ENCODE measurements around the gene ITGAL.
"Not testable (repeated sequence)": the region's sequence is repeated elsewhere in the genome, so short reads cannot be mapped to it uniquely, and the experiment has no call there.

Gene ITGAL

GRCh38 chr16:30457743-30458560 is 14.6 kb upstream of the ITGAL start:
- DNase-seq = no peak

- DNase-seq = peak in 3 of 14 donors; percentile 6 to 13 (median 12)
These were observed 13.8 kb upstream of the ITGAL start for GRCh38 chr16:30458561-30459394.

- no peak for DNase-seq
These were observed 13.1 kb upstream of the ITGAL start for GRCh38 chr16:30459456-30459855.

- DNase-seq = not testable (repeated sequence)
These were observed 11.1 kb upstream of the ITGAL start for GRCh38 chr16:30461426-30461825.

GRCh38 chr16:30464078-30464477 is 8.5 kb upstream of the ITGAL start:
- DNase-seq = no peak

GRCh38 chr16:30470170-30470512 is 2.4 kb upstream of the ITGAL start:
- DNase-seq = no peak

- DNase-seq = no peak
These were observed 1.9 kb upstream of the ITGAL start for GRCh38 chr16:30470632-30470995.

GRCh38 chr16:30473231-30474073 is 910 bp downstream of the ITGAL start:
- peak in 3 of 14 donors; percentile 1 to 4 (median 2) for DNase-seq

GRCh38 chr16:30474074-30474452 is 1.5 kb downstream of the ITGAL start:
- DNase-seq = no peak

- DNase-seq = no peak
These were observed 2.1 kb downstream of the ITGAL start for GRCh38 chr16:30474684-30475083.

- DNase-seq = no peak
These were observed 4.4 kb downstream of the ITGAL start for GRCh38 chr16:30476991-30477390.

GRCh38 chr16:30477773-30478172 is 5.2 kb downstream of the ITGAL start:
- not testable (repeated sequence) for DNase-seq

GRCh38 chr16:30478766-30479478 is 6.4 kb downstream of the ITGAL start:
- DNase-seq = no peak

- DNase-seq = no peak
These were observed 8.8 kb downstream of the ITGAL start for GRCh38 chr16:30481381-30481780.

GRCh38 chr16:30482366-30482765 is 9.8 kb downstream of the ITGAL start:
- no peak for DNase-seq

GRCh38 chr16:30484887-30485286 is 12.3 kb downstream of the ITGAL start:
- DNase-seq = no peak

GRCh38 chr16:30485818-30486436 is 13.4 kb downstream of the ITGAL start:
- no peak for DNase-seq

GRCh38 chr16:30488764-30489605 is 16.4 kb downstream of the ITGAL start:
- DNase-seq = no peak

- DNase-seq = no peak
These were observed 17.7 kb downstream of the ITGAL start for GRCh38 chr16:30490210-30490609.

- no peak for DNase-seq
These were observed 18.7 kb downstream of the ITGAL start for GRCh38 chr16:30491229-30491628.

Measured in C1 segment of cervical spinal cord (tissue), 14 donors.